WTC11 (cell line): ENCODE measurements around the gene CCDC9. TPM values are rescaled to one million over a fixed set of nuclear protein-coding genes. Genes with fewer than 3 reads are reported as not detected.

ENCODE experiments used
- ATAC-seq: fragments of 200-7000 bp; cut with Tn5 transposase; 2 replicates; pipeline ENCODE4 v1.10.0; 2021; ENCODE audit warnings: mild to moderate bottlenecking, moderate library complexity
- CTCF ChIA-PET: fragments of 300-600 bp; sonication (Branson Sonifier 250); formaldehyde crosslinking; loops from one replicate; lab custom pipeline; 2021; ENCODE audit warnings: antibody characterized with exemption; lab: Charles Lee
- POLR2A ChIA-PET: fragments of 350-600 bp; sonication (Branson Sonifier 250); formaldehyde crosslinking; loops from one replicate; lab custom pipeline; 2021; ENCODE audit warnings: antibody characterized with exemption; lab: Charles Lee
- DNase-seq: peaks from one replicate; pipeline ENCODE4 v3.0.0; 2021; ENCODE audit warnings: low spot score
- H3K27ac Mint-ChIP-seq: 2 replicates; pipeline ENCODE4 v1.8.0; 2021; ENCODE audit warnings: mixed read lengths
- H3K27me3 Mint-ChIP-seq: 2 replicates; pipeline ENCODE4 v1.8.0; 2021; ENCODE audit warnings: low read depth, mild to moderate bottlenecking, moderate library complexity, mixed read lengths
- H3K36me3 Mint-ChIP-seq: 2 replicates; pipeline ENCODE4 v1.8.0; 2021; ENCODE audit warnings: mixed read lengths
- H3K4me1 Mint-ChIP-seq: 2 replicates; pipeline ENCODE4 v1.8.0; 2022; ENCODE audit warnings: mixed read lengths
- H3K4me3 Mint-ChIP-seq: 2 replicates; pipeline ENCODE4 v1.8.0; 2021; ENCODE audit warnings: mild to moderate bottlenecking, moderate library complexity, mixed read lengths
- H3K9me3 Mint-ChIP-seq: 2 replicates; pipeline ENCODE4 v1.8.0; 2021; ENCODE audit warnings: mixed read lengths
- CREM ChIP-seq: sonication (generic); formaldehyde crosslinking; IDR thresholded peaks from 2 replicates; pipeline ENCODE4 v1.8.1; 2022; ENCODE audit warnings: mild to moderate bottlenecking, missing genetic modification reagents, moderate library complexity
- CTCF ChIP-seq: fragments of 200-600 bp; IDR thresholded peaks from 2 replicates; pipeline ENCODE4 v1.8.0; 2022; ENCODE audit warnings: antibody characterized with exemption
- E2F4 ChIP-seq: sonication (generic); formaldehyde crosslinking; IDR thresholded peaks from 2 replicates; pipeline ENCODE4 v1.8.1; 2022; ENCODE audit warnings: low read depth, mild to moderate bottlenecking, moderate library complexity, missing genetic modification reagents, borderline replicate concordance
- ETV6 ChIP-seq: sonication (generic); formaldehyde crosslinking; IDR thresholded peaks from 2 replicates; pipeline ENCODE4 v1.8.1; 2022; ENCODE audit warnings: mild to moderate bottlenecking, missing genetic modification reagents
- FOXP4 ChIP-seq: sonication (generic); formaldehyde crosslinking; IDR thresholded peaks from 2 replicates; pipeline ENCODE4 v1.8.0; 2022; ENCODE audit warnings: mild to moderate bottlenecking, missing genetic modification reagents
- GABPB1 ChIP-seq: sonication (generic); formaldehyde crosslinking; IDR thresholded peaks from 2 replicates; pipeline ENCODE4 v1.8.1; 2023; ENCODE audit warnings: mild to moderate bottlenecking, missing genetic modification reagents
- GTF2I ChIP-seq: fragments of 250-450 bp; sonication (Bioruptor Pico); conservative IDR thresholded peaks from 2 replicates; pipeline ENCODE4 v1.4.0; 2021; ENCODE audit warnings: mild to moderate bottlenecking
- MYBL2 ChIP-seq: sonication (generic); formaldehyde crosslinking; IDR thresholded peaks from 2 replicates; pipeline ENCODE4 v1.8.1; 2023; ENCODE audit warnings: mild to moderate bottlenecking, moderate library complexity, missing genetic modification reagents
- NFATC4 ChIP-seq: fragments of 250-450 bp; sonication (Bioruptor Pico); IDR thresholded peaks from 2 replicates; pipeline ENCODE4 v1.9.0; 2021; ENCODE audit warnings: mild to moderate bottlenecking
- NR1H2 ChIP-seq: sonication (generic); formaldehyde crosslinking; IDR thresholded peaks from 2 replicates; pipeline ENCODE4 v1.9.0; 2021; ENCODE audit warnings: mild to moderate bottlenecking, moderate library complexity, missing genetic modification reagents
- TCF7 ChIP-seq: sonication (generic); formaldehyde crosslinking; IDR thresholded peaks from 2 replicates; pipeline ENCODE4 v1.8.0; 2022; ENCODE audit warnings: mild to moderate bottlenecking, low read depth, missing genetic modification reagents, moderate library complexity
- TP53 ChIP-seq: sonication (generic); formaldehyde crosslinking; IDR thresholded peaks from 2 replicates; pipeline ENCODE4 v1.8.1; 2023; ENCODE audit warnings: mild to moderate bottlenecking, missing genetic modification reagents
- USF2 ChIP-seq: sonication (generic); formaldehyde crosslinking; IDR thresholded peaks from 2 replicates; pipeline ENCODE4 v1.8.1; 2023; ENCODE audit warnings: mild to moderate bottlenecking, missing genetic modification reagents, moderate library complexity
- ZBTB21 ChIP-seq: sonication (generic); formaldehyde crosslinking; IDR thresholded peaks from 2 replicates; pipeline ENCODE4 v1.8.1; 2023; ENCODE audit warnings: mild to moderate bottlenecking, missing genetic modification reagents, borderline replicate concordance
- ZBTB43 ChIP-seq: sonication (generic); formaldehyde crosslinking; IDR thresholded peaks from 2 replicates; pipeline ENCODE4 v1.8.1; 2023; ENCODE audit warnings: mild to moderate bottlenecking, missing genetic modification reagents
- ZMAT4 ChIP-seq: fragments of 250-450 bp; sonication (Bioruptor Pico); IDR thresholded peaks from 2 replicates; pipeline ENCODE4 v1.9.0; 2021; ENCODE audit warnings: mild to moderate bottlenecking
- ZNF423 ChIP-seq: fragments of 250-450 bp; sonication (Bioruptor Pico); IDR thresholded peaks from 2 replicates; pipeline ENCODE4 v2.1.2; 2022; ENCODE audit warnings: mild to moderate bottlenecking, moderate library complexity
- total RNA-seq: library from RNA; stranded (reverse); gene quantifications from 3 replicates; pipeline ENCODE4 v1.2.3, GENCODE V29; 2021
- TF ChIP-seq, protein P1 (sequence below): sonication (generic); formaldehyde crosslinking; IDR thresholded peaks from 2 replicates; pipeline ENCODE4 v1.8.1; 2023; ENCODE audit warnings: mild to moderate bottlenecking, missing genetic modification reagents
- TF ChIP-seq, protein P2 (sequence below): sonication (generic); formaldehyde crosslinking; IDR thresholded peaks from 2 replicates; pipeline ENCODE4 v1.8.1; 2023; ENCODE audit warnings: mild to moderate bottlenecking, missing genetic modification reagents, borderline replicate concordance
- TF ChIP-seq, protein P3 (sequence below): sonication (generic); formaldehyde crosslinking; IDR thresholded peaks from 2 replicates; pipeline ENCODE4 v1.8.1; 2022; ENCODE audit warnings: low read depth, missing genetic modification reagents, borderline replicate concordance

Gene CCDC9
- total RNA-seq, 1 experiment from 2014 or later: 37.7 TPM

- peak overlapping the region; percentile 95 for H3K27ac Mint-ChIP-seq
- CTCF ChIA-PET: interaction anchor here (0.6 to 9.0 kb wide), 12 partner anchors 12 to 289 kb away, joined by 3 to 136 read pairs (median 4); partner anchors contain the start of genes CCDC9, NAPA and SAE1
- H3K4me3 Mint-ChIP-seq: peak overlapping the region; percentile 43
- peak; percentile 84 for DNase-seq
- POLR2A ChIA-PET: interaction anchor here (0.5 to 3.9 kb wide), 15 partner anchors 8 to 1030 kb away, joined by 3 to 61 read pairs (median 4); partner anchors contain the start of genes CARD8, CCDC9, INAFM1 and ZC3H4
- no peaks in the 10 kb centered on the region; the same call in 1 of the 2 replicates for H3K27me3 Mint-ChIP-seq
- H3K4me1 Mint-ChIP-seq: peaks cover 16% of the 10 kb centered on the region
- no peaks in the 10 kb centered on the region for H3K9me3 Mint-ChIP-seq
- peak; percentile 18 for ATAC-seq
- H3K36me3 Mint-ChIP-seq: peaks cover 12% of the 10 kb centered on the region
- TF ChIP-seq E2F4 (CRISPR knock-in tag): peak; percentile 63; the same call in 1 of the 2 replicates
- no peak; the same call in 1 of the 2 replicates for TF ChIP-seq CREM (CRISPR knock-in tag)
- no peak for TF ChIP-seq ZNF423
- no peak for TF ChIP-seq MYBL2
- TF ChIP-seq ZBTB43 (CRISPR knock-in tag): no peak
- TF ChIP-seq NFATC4: peak; percentile 93
- TF ChIP-seq ZBTB21 (CRISPR knock-in tag): no peak
- TF ChIP-seq, protein P1, sequence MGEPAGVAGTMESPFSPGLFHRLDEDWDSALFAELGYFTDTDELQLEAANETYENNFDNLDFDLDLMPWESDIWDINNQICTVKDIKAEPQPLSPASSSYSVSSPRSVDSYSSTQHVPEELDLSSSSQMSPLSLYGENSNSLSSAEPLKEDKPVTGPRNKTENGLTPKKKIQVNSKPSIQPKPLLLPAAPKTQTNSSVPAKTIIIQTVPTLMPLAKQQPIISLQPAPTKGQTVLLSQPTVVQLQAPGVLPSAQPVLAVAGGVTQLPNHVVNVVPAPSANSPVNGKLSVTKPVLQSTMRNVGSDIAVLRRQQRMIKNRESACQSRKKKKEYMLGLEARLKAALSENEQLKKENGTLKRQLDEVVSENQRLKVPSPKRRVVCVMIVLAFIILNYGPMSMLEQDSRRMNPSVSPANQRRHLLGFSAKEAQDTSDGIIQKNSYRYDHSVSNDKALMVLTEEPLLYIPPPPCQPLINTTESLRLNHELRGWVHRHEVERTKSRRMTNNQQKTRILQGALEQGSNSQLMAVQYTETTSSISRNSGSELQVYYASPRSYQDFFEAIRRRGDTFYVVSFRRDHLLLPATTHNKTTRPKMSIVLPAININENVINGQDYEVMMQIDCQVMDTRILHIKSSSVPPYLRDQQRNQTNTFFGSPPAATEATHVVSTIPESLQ (CRISPR knock-in tag): no peak
- TF ChIP-seq TP53 (CRISPR knock-in tag): no peak
- TF ChIP-seq, protein P2, sequence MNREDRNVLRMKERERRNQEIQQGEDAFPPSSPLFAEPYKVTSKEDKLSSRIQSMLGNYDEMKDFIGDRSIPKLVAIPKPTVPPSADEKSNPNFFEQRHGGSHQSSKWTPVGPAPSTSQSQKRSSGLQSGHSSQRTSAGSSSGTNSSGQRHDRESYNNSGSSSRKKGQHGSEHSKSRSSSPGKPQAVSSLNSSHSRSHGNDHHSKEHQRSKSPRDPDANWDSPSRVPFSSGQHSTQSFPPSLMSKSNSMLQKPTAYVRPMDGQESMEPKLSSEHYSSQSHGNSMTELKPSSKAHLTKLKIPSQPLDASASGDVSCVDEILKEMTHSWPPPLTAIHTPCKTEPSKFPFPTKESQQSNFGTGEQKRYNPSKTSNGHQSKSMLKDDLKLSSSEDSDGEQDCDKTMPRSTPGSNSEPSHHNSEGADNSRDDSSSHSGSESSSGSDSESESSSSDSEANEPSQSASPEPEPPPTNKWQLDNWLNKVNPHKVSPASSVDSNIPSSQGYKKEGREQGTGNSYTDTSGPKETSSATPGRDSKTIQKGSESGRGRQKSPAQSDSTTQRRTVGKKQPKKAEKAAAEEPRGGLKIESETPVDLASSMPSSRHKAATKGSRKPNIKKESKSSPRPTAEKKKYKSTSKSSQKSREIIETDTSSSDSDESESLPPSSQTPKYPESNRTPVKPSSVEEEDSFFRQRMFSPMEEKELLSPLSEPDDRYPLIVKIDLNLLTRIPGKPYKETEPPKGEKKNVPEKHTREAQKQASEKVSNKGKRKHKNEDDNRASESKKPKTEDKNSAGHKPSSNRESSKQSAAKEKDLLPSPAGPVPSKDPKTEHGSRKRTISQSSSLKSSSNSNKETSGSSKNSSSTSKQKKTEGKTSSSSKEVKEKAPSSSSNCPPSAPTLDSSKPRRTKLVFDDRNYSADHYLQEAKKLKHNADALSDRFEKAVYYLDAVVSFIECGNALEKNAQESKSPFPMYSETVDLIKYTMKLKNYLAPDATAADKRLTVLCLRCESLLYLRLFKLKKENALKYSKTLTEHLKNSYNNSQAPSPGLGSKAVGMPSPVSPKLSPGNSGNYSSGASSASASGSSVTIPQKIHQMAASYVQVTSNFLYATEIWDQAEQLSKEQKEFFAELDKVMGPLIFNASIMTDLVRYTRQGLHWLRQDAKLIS (CRISPR knock-in tag): no peak
- no peak for TF ChIP-seq USF2 (CRISPR knock-in tag)
- TF ChIP-seq, protein P3, sequence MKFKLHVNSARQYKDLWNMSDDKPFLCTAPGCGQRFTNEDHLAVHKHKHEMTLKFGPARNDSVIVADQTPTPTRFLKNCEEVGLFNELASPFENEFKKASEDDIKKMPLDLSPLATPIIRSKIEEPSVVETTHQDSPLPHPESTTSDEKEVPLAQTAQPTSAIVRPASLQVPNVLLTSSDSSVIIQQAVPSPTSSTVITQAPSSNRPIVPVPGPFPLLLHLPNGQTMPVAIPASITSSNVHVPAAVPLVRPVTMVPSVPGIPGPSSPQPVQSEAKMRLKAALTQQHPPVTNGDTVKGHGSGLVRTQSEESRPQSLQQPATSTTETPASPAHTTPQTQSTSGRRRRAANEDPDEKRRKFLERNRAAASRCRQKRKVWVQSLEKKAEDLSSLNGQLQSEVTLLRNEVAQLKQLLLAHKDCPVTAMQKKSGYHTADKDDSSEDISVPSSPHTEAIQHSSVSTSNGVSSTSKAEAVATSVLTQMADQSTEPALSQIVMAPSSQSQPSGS (CRISPR knock-in tag): no peak
- no peak; the same call in 1 of the 2 replicates for TF ChIP-seq TCF7 (CRISPR knock-in tag)
- TF ChIP-seq FOXP4 (CRISPR knock-in tag): no peak
- TF ChIP-seq ETV6 (CRISPR knock-in tag): peak; percentile 67; the same call in 1 of the 2 replicates
- TF ChIP-seq GABPB1: peak; percentile 48; the same call in 1 of the 2 replicates
- no peak for TF ChIP-seq CTCF
- TF ChIP-seq GTF2I (CRISPR knock-in tag): no peak
- TF ChIP-seq ZMAT4 (CRISPR knock-in tag): peak; percentile 74; the same call in 1 of the 2 replicates
- TF ChIP-seq NR1H2 (CRISPR knock-in tag): no peak
These were observed 30.4 kb upstream of the CCDC9 start for GRCh38 chr19:47225746-47226425.
